ENCODE data around the gene TMEM219.
"Not testable (repeated sequence)": the region's sequence is repeated elsewhere in the genome, so short reads cannot be mapped to it uniquely, and the experiment has no call there.

TMEM219 gene

GRCh38 chr16:29996766-29997250 is 34.9 kb downstream of the TMEM219 start:
- DNase-seq: no peak

GRCh38 chr16:29999605-30000004 is 37.7 kb downstream of the TMEM219 start:
- DNase-seq: no peak

GRCh38 chr16:30000735-30001631 is 39.1 kb downstream of the TMEM219 start:
- DNase-seq: no peak

- DNase-seq: no peak
Measured at GRCh38 chr16:30002614-30003346, 40.9 kb downstream of the TMEM219 start.

DNA sequence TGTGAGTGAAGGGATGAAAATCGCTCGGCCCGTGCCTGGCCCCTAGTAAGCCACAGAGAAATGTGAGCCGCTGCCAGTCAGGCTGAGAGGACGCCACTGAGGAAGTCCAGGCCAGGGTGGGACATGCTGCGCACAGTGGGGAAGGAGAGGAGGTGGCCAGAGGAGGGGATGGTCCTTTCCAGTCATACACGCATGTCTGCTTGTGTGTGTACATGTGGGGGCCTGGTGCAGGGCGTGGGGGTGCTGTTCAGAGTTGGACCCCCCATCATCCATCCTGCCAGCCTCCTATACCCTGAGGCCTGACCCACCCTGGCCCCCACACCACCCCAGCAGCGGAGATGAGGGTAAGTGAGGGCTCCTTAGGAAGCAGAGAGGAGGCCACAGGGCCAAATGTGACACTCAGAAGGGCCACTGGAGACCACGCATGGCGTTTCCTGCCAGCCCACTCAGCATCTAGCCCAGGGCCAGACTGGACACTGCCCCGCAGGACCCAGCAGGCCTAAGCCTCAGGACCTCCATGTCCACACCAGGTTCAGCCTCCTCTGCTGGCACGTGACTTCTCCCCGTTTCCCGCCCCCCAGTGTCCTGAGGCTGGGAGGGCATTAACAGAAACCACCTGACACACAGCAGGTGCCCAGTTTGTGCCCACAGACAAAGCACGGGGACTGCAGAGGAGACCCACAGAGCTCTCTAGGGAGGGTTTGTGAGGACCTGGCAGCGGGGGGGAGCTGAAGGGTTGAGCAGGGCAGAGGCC is 42.0 kb downstream of the TMEM219 start:
- no peak for DNase-seq

- no peak for DNase-seq
Measured at GRCh38 chr16:30004424-30004776, 42.5 kb downstream of the TMEM219 start.

DNA sequence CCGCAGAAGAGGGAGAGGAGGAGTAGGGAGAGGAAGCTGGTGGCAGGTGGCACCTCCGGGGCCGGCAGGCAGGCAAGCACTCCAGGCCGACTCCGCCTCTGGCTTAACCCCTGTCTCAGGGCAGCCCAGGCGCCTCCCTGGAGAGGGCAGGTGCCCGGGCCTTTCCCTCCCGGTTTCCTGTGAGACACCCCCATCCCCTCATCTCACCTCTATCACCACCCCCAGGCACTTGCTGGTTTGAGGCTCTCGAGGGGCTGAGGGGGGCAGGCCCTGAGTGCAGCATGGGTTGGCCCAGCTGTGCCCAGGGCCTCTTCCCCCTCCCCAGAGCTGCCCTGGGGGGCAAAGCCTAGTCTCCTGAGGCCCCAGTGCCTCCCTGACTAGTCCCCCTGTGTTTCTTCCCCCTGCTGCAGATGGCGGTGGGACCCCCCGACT is 42.9 kb downstream of the TMEM219 start:
- no peak for DNase-seq

DNA sequence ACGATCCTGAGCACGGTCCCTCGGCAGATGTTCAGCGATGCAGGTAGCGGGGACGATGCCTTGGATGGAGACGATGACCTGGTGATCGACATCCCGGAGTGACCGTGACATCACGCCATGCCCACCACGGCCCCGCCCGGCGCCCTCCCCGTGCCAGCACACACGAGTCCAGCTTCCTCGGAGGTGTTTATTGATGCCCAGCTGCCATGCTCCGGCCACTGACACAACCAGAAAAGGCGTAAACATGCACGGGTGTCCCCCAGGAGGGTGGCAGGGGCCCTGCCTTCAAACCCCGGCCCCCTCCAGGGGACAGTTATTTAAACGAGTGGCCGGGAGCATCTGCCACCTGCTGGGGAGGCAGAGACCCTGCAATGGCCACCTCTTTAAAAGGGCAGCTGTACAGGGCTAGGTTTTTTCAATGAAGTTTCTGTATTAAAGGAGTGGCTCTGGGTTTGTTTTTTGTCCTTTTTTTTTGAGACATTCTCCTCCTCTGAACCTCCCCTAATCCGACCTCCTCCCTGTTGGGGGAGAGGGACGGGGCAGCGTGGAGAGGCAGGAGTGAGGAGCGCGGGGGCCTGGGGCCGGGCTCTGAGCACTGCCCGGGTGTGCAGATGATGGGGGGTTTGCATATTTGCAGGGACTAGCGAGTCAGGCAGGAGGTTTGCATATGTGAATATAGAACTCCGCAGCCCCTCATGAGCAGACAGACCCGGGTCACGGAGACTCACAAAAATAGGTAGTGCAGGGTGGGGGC is 43.6 kb downstream of the TMEM219 start:
- no peak for DNase-seq

DNA sequence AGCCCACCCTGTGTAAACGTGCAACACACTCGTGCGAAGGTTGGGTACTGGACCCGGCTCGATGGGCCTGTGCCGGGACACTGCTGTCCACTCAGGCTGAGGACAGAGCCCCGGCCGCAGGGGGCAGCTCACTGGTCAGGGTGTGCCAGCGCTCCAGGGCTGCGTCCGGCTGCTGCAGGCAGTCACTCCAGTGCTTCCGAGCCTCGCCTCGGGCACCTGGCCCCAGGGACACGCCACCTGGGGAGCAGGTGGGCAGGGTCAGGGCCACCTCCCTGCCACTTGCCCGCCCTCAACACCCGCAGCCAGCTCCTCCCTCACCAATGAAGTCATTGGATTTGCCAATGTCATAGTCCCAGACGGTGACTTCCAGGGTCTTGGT is 44.2 kb downstream of the TMEM219 start:
- DNase-seq: no peak

- DNase-seq: no peak
Measured at GRCh38 chr16:30006659-30007377, 44.9 kb downstream of the TMEM219 start.

DNA sequence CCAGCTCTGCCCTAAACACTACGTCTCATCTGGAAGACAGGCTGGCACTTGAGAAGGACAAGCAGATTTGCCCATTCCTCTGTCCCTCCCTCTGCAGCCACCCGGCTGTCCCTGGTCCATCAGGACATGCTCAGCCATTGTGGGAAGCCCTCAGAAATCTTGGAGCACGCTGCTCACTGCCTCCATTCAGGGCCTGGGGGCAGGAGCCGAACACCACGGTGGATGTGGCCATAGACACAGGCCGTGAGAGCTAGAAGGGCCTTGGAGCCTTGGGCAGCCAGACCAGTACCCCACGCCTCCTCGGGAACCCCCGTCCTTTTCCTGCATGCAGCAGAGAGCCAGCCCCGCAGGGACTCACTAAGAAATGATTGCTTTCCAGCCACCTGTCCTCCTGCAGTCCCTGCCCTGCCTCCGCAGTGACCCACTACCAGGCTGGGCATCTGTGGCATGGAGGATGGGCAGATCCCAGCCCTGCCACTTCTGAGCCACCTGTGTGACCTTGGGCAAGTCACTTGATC is 45.6 kb downstream of the TMEM219 start:
- DNase-seq: no peak

- DNase-seq: no peak
Measured at GRCh38 chr16:30009085-30009862, 47.4 kb downstream of the TMEM219 start.

GRCh38 chr16:30009990-30010843 is 48.3 kb downstream of the TMEM219 start:
- DNase-seq: no peak

DNA sequence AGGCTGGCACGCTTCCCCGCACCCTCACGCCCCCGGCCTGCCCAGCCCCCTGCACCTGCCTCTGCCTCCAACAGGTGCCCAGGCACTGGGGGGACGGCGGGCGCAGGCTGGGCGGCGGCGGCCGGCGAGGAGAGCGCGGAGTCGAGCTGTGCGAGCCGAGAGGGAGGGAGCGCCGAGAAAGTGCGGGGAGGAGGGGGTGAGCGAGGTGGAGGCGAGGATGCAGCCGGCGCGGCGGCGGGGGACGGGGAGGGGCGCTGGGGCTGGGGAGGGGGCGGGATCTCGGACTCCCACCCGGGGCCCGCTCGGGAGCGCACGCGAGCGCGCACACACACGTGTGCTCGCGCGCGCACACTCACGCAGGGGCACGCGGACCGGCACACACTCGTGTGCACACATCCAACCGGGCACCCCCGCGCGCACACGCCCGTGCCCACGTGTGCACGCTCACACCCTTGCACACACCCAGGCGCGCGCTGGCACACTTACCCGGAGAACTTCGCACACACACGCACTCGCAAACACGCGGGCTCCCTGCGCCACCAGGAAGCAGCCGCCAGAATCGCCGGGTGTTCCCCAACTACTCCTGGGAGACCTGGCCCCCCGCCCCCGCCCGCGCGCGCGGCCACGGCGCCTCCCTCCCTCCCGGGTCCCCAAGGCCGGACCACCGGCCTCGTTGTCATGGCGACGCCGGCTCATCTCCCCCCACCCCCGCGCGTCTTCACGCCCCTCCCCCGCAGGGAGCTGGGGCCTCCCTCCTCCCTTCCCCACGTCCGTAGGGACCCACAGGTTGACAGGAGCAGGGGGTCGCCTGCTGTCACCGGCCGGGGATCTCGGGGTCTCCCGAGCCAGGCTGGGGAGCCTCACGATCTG is 49.2 kb downstream of the TMEM219 start, which contains the start of gene DOC2A:
Gene DOC2A, minus strand, starts transcription at position 184 of the 870 bp plus-strand sequence. CDS start 805 bp downstream, outside the sequence.
- DNase-seq: peak; percentile 4

DNA sequence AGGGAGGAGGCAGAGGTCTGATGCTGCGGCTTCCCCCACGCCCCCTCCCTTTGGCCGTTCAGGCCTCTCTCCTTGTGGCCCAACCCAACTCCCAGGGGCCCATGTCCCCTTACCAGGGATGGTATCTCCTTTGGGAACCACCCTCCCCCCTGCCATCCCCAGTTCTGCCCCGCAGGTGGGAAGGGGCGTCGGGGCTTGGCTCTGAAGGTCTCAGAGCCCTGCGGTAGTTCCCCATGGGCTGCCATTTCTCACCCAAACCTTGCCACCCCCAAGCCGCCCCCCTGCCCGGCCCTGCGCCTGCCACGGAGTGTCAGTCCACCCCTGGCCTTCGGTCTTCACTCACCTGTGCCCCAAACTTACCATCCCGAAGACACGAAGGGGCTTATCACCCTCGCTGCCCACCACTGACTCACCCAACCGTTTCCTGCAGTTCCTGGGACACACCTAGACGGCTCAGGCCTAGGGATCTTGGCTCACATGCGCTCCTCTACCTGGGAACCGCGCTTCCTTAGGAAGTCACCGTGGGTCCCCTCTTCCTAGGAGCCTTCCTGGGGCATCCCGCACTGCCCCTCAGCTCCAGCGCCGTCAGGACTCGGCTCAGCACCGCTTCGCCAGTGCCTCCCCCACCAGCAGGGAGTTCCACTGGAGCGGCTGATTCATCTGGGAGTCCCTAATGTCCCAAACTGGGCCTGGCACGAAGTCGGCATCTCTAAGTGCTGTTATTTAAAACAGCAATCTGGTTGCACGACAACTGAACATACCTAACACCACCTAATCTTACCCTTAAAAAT is 50.0 kb downstream of the TMEM219 start:
- no peak for DNase-seq

GRCh38 chr16:30012598-30012997 is 50.7 kb downstream of the TMEM219 start:
- DNase-seq: not testable (repeated sequence)

GRCh38 chr16:30015450-30015849 is 53.6 kb downstream of the TMEM219 start:
- DNase-seq: not testable (repeated sequence)

Measured in NCI-H748 treated with DMSO at 0.1 percent for 48 hours (cell line).